ENCODE results near the gene IGHMBP2. TPM values are rescaled to one million over a fixed set of nuclear protein-coding genes. Genes with fewer than 3 reads are reported as not detected.

The IGHMBP2 gene
- total RNA-seq, 1 experiment from 2014 or later: 27.8 TPM

GRCh38 chr11:68891351-68891948 is 12.2 kb upstream of the IGHMBP2 start:
- in situ Hi-C loops (cut with HindIII; ENCODE audit: low pct_unique_long_range_greater_than_20kb, low sequenced_read_pairs) (no loop called here), intact Hi-C loops (cut with micrococcal nuclease; ENCODE audit: unreplicated experiment) (no loop called here)
- ATAC-seq: no peak
- H3K4me3 ChIP-seq (ENCODE audit: low read depth in 2 of 2, low read length in 2 of 2): no peak overlapping the region
- BruUV-seq (replicated peaks): no TSS peak
- no peaks in the 10 kb centered on the region for H3K9me3 ChIP-seq (ENCODE audit: control insufficient read depth, insufficient read depth, low read depth, low read length)
- CTCF ChIA-PET: no interaction called here
- no peaks in the 10 kb centered on the region for H3K27me3 ChIP-seq (ENCODE audit: control insufficient read depth, insufficient read depth, low read length)
- H3K4me1 ChIP-seq (ENCODE audit: control insufficient read depth, insufficient read depth, low read length): no peaks in the 10 kb centered on the region
- peaks cover 11% of the 10 kb centered on the region for H3K36me3 ChIP-seq (ENCODE audit: control insufficient read depth, insufficient read depth, low read length)
- DNase-seq (ENCODE audit: low read depth, low spot score): no peak
- POLR2A ChIA-PET: no interaction called here
- no peak for TF ChIP-seq POLR2AphosphoS5 (IDR thresholded peaks at IDR 0.05; ENCODE audit: low read depth, low read length)
- no peak for TF ChIP-seq REST (IDR thresholded peaks at IDR 0.05; ENCODE audit: insufficient read depth in 1 of 2, low read depth in 2 of 2, low read length in 1 of 2)
- no peak for TF ChIP-seq CTCF (IDR thresholded peaks at IDR 0.05)
- TF ChIP-seq TCF7L2 (IDR thresholded peaks at IDR 0.05; ENCODE audit: low read depth, low read length): no peak
- no peak for TF ChIP-seq SIN3A (IDR thresholded peaks at IDR 0.05; ENCODE audit: borderline replicate concordance, insufficient read depth, low read depth, low read length)
- H3K27ac ChIP-seq (ENCODE audit: low read length): no peak overlapping the region

GRCh38 chr11:68892576-68892975 is 11.1 kb upstream of the IGHMBP2 start:
- Histone ChIP-seq H3K9me3 (ENCODE audit: control insufficient read depth, insufficient read depth, low read depth, low read length) (no peaks in the 10 kb centered on the region), H3K4me1 (ENCODE audit: control insufficient read depth, insufficient read depth, low read length) (no peaks in the 10 kb centered on the region), H3K27me3 (ENCODE audit: control insufficient read depth, insufficient read depth, low read length) (no peaks in the 10 kb centered on the region), H3K4me3 (ENCODE audit: low read depth in 2 of 2, low read length in 2 of 2) (no peak overlapping the region), H3K27ac (ENCODE audit: low read length) (no peak overlapping the region), H3K36me3 (ENCODE audit: control insufficient read depth, insufficient read depth, low read length) (peaks cover 15% of the 10 kb centered on the region)
- TF ChIP-seq POLR2AphosphoS5 (IDR thresholded peaks at IDR 0.05; ENCODE audit: low read depth, low read length) (no peak), SIN3A (IDR thresholded peaks at IDR 0.05; ENCODE audit: borderline replicate concordance, insufficient read depth, low read depth, low read length) (no peak), TCF7L2 (IDR thresholded peaks at IDR 0.05; ENCODE audit: low read depth, low read length) (no peak), REST (IDR thresholded peaks at IDR 0.05; ENCODE audit: insufficient read depth in 1 of 2, low read depth in 2 of 2, low read length in 1 of 2) (no peak), CTCF (IDR thresholded peaks at IDR 0.05) (no peak)
- intact Hi-C loops (cut with micrococcal nuclease; ENCODE audit: unreplicated experiment) (no loop called here), in situ Hi-C loops (cut with HindIII; ENCODE audit: low pct_unique_long_range_greater_than_20kb, low sequenced_read_pairs) (no loop called here)
- no TSS peak for BruUV-seq (replicated peaks)
- ChIA-PET CTCF (no interaction called here), POLR2A (no interaction called here)
- DNase-seq (ENCODE audit: low read depth, low spot score) (no peak), ATAC-seq (no peak)

All from Panc1 (cell line).